WTC11 (cell line): ENCODE results near the gene STK16. TPM values are rescaled to one million over a fixed set of nuclear protein-coding genes. Genes with fewer than 3 reads are reported as not detected.

Source experiments
- ATAC-seq: fragments of 200-7000 bp; cut with Tn5 transposase; 2 replicates; pipeline ENCODE4 v1.10.0; 2021; ENCODE audit warnings: mild to moderate bottlenecking, moderate library complexity
- CTCF ChIA-PET: fragments of 300-600 bp; sonication (Branson Sonifier 250); formaldehyde crosslinking; loops from one replicate; lab custom pipeline; 2021; ENCODE audit warnings: antibody characterized with exemption; lab: Charles Lee
- POLR2A ChIA-PET: fragments of 350-600 bp; sonication (Branson Sonifier 250); formaldehyde crosslinking; loops from one replicate; lab custom pipeline; 2021; ENCODE audit warnings: antibody characterized with exemption; lab: Charles Lee
- DNase-seq: peaks from one replicate; pipeline ENCODE4 v3.0.0; 2021; ENCODE audit warnings: low spot score
- H3K27ac Mint-ChIP-seq: 2 replicates; pipeline ENCODE4 v1.8.0; 2021; ENCODE audit warnings: mixed read lengths
- H3K27me3 Mint-ChIP-seq: 2 replicates; pipeline ENCODE4 v1.8.0; 2021; ENCODE audit warnings: low read depth, mild to moderate bottlenecking, moderate library complexity, mixed read lengths
- H3K36me3 Mint-ChIP-seq: 2 replicates; pipeline ENCODE4 v1.8.0; 2021; ENCODE audit warnings: mixed read lengths
- H3K4me1 Mint-ChIP-seq: 2 replicates; pipeline ENCODE4 v1.8.0; 2022; ENCODE audit warnings: mixed read lengths
- H3K4me3 Mint-ChIP-seq: 2 replicates; pipeline ENCODE4 v1.8.0; 2021; ENCODE audit warnings: mild to moderate bottlenecking, moderate library complexity, mixed read lengths
- H3K9me3 Mint-ChIP-seq: 2 replicates; pipeline ENCODE4 v1.8.0; 2021; ENCODE audit warnings: mixed read lengths
- AR ChIP-seq: fragments of 250-450 bp; sonication (Bioruptor Pico); IDR thresholded peaks from 2 replicates; pipeline ENCODE4 v1.9.0; 2021; ENCODE audit warnings: mild to moderate bottlenecking
- CBFB ChIP-seq: sonication (generic); formaldehyde crosslinking; IDR thresholded peaks from 2 replicates; pipeline ENCODE4 v1.8.1; 2022; ENCODE audit warnings: mild to moderate bottlenecking, low read depth, missing genetic modification reagents
- E2F5 ChIP-seq: sonication (generic); formaldehyde crosslinking; IDR thresholded peaks from 2 replicates; pipeline ENCODE4 v1.8.1; 2022; ENCODE audit warnings: mild to moderate bottlenecking, moderate library complexity, missing genetic modification reagents
- ESRRA ChIP-seq: sonication (generic); formaldehyde crosslinking; IDR thresholded peaks from 2 replicates; pipeline ENCODE4 v1.8.1; 2022; ENCODE audit warnings: mild to moderate bottlenecking, missing genetic modification reagents, borderline replicate concordance
- FOXP1 ChIP-seq: sonication (generic); formaldehyde crosslinking; IDR thresholded peaks from 2 replicates; pipeline ENCODE4 v1.8.0; 2022; ENCODE audit warnings: missing genetic modification reagents, mild to moderate bottlenecking, moderate library complexity, borderline replicate concordance
- JAZF1 ChIP-seq: fragments of 250-450 bp; sonication (Bioruptor Pico); IDR thresholded peaks from 2 replicates; pipeline ENCODE4 v1.9.0; 2021; ENCODE audit warnings: moderate library complexity, mild to moderate bottlenecking, inconsistent platforms
- KAT7 ChIP-seq: sonication (generic); formaldehyde crosslinking; IDR thresholded peaks from 2 replicates; pipeline ENCODE4 v1.8.1; 2023; ENCODE audit warnings: missing genetic modification reagents, mild to moderate bottlenecking, borderline replicate concordance
- NR2C2 ChIP-seq: sonication (generic); formaldehyde crosslinking; IDR thresholded peaks from 2 replicates; pipeline ENCODE4 v1.8.0; 2022; ENCODE audit warnings: mild to moderate bottlenecking, missing genetic modification reagents
- OVOL2 ChIP-seq: fragments of 250-450 bp; sonication (Bioruptor Pico); IDR thresholded peaks from 2 replicates; pipeline ENCODE4 v1.9.0; 2021; ENCODE audit warnings: mild to moderate bottlenecking, borderline replicate concordance
- PREB ChIP-seq: sonication (generic); formaldehyde crosslinking; IDR thresholded peaks from 2 replicates; pipeline ENCODE4 v1.8.1; 2022; ENCODE audit warnings: mild to moderate bottlenecking, missing genetic modification reagents, moderate library complexity, borderline replicate concordance
- RELA ChIP-seq: sonication (generic); formaldehyde crosslinking; IDR thresholded peaks from 2 replicates; pipeline ENCODE4 v1.8.1; 2022; ENCODE audit warnings: missing genetic modification reagents, mild to moderate bottlenecking, borderline replicate concordance
- RORB ChIP-seq: fragments of 250-450 bp; sonication (Bioruptor Pico); IDR thresholded peaks from 2 replicates; pipeline ENCODE4 v1.9.0; 2021; ENCODE audit warnings: mild to moderate bottlenecking
- SMAD4 ChIP-seq: sonication (generic); formaldehyde crosslinking; IDR thresholded peaks from 2 replicates; pipeline ENCODE4 v1.8.0; 2022; ENCODE audit warnings: mild to moderate bottlenecking, missing genetic modification reagents
- SOX15 ChIP-seq: fragments of 250-450 bp; sonication (Bioruptor Pico); IDR thresholded peaks from 2 replicates; pipeline ENCODE4 v1.9.0; 2021; ENCODE audit warnings: mild to moderate bottlenecking
- SP1 ChIP-seq: sonication (generic); formaldehyde crosslinking; conservative IDR thresholded peaks from 2 replicates; pipeline ENCODE4 v1.8.1; 2022; ENCODE audit warnings: missing genetic modification reagents
- STAT6 ChIP-seq: sonication (generic); formaldehyde crosslinking; conservative IDR thresholded peaks from 2 replicates; pipeline ENCODE4 v1.8.1; 2023; ENCODE audit warnings: mild to moderate bottlenecking, low read depth, missing genetic modification reagents, moderate library complexity
- TEAD4 ChIP-seq: sonication (generic); formaldehyde crosslinking; IDR thresholded peaks from 2 replicates; pipeline ENCODE4 v1.8.0; 2022; ENCODE audit warnings: mild to moderate bottlenecking, missing genetic modification reagents
- ZNF396 ChIP-seq: fragments of 250-450 bp; sonication (Bioruptor Pico); IDR thresholded peaks from 2 replicates; pipeline ENCODE4 v1.8.0; 2021; ENCODE audit warnings: mild to moderate bottlenecking, moderate library complexity, borderline replicate concordance
- ZNF671 ChIP-seq: fragments of 250-450 bp; sonication (Bioruptor Pico); IDR thresholded peaks from 2 replicates; pipeline ENCODE4 v1.8.0; 2021; ENCODE audit warnings: mild to moderate bottlenecking
- total RNA-seq: library from RNA; stranded (reverse); gene quantifications from 3 replicates; pipeline ENCODE4 v1.2.3, GENCODE V29; 2021

STK16 gene
- total RNA-seq, 1 experiment from 2014 or later, result 27.5 TPM

GRCh38 chr2:219225350-219225749 is 19.9 kb upstream of the STK16 start (continued):
- no peak for TF ChIP-seq STAT6 (CRISPR knock-in tag)
- no peak for TF ChIP-seq ZNF396 (CRISPR knock-in tag)
- TF ChIP-seq NR2C2, result no peak
- no peak for TF ChIP-seq SP1 (CRISPR knock-in tag)
- no peak for TF ChIP-seq TEAD4 (CRISPR knock-in tag)
- TF ChIP-seq CBFB, result no peak

GRCh38 chr2:219228041-219228910 is 17.0 kb upstream of the STK16 start:
- Mint-ChIP-seq H3K27ac (no peak overlapping the region), H3K27me3 (no peaks in the 10 kb centered on the region), H3K9me3 (no peaks in the 10 kb centered on the region), H3K36me3 (peaks cover 47% of the 10 kb centered on the region), H3K4me3 (peak overlapping the region; percentile 69), H3K4me1 (peaks cover 12% of the 10 kb centered on the region)
- ATAC-seq (no peak), DNase-seq (no peak)
- ChIA-PET CTCF (interaction anchor here (1.2 to 2.4 kb wide), 4 partner anchors 10 to 67 kb away, joined by 4 to 21 read pairs (median 7); partner anchors contain the start of gene ABCB6), POLR2A (interaction anchor here (0.5 to 2.4 kb wide), 4 partner anchors 10 to 25 kb away, joined by 3 to 18 read pairs (median 9); partner anchors contain the start of genes ABCB6, GLB1L, STK16 and TUBA4B)
- no peak for TF ChIP-seq JAZF1 (CRISPR knock-in tag)
- no peak for TF ChIP-seq AR (CRISPR knock-in tag)
- TF ChIP-seq FOXP1 (CRISPR knock-in tag), result no peak
- no peak for TF ChIP-seq SOX15 (CRISPR knock-in tag)
- TF ChIP-seq ESRRA (CRISPR knock-in tag), result no peak

GRCh38 chr2:219228911-219229304 is 16.4 kb upstream of the STK16 start:
- Mint-ChIP-seq H3K36me3 (peaks cover 47% of the 10 kb centered on the region), H3K4me3 (peak overlapping the region; percentile 69), H3K9me3 (no peaks in the 10 kb centered on the region), H3K27ac (no peak overlapping the region), H3K27me3 (no peaks in the 10 kb centered on the region), H3K4me1 (peaks cover 12% of the 10 kb centered on the region)
- ChIA-PET CTCF (interaction anchor here (1.2 to 2.4 kb wide), 4 partner anchors 11 to 66 kb away, joined by 4 to 21 read pairs (median 7); partner anchors contain the start of gene ABCB6), POLR2A (interaction anchor here (0.6 to 2.4 kb wide), 4 partner anchors 10 to 66 kb away, joined by 3 to 18 read pairs (median 10); partner anchors contain the start of genes ABCB6, GLB1L and STK16)
- ATAC-seq (peak; percentile 1; the same call in 1 of the 2 replicates), DNase-seq (no peak)
- TF ChIP-seq NR2C2 (no peak), KAT7 (no peak), SMAD4 (CRISPR knock-in tag) (no peak), E2F5 (CRISPR knock-in tag) (no peak), RORB (CRISPR knock-in tag) (no peak), RELA (no peak), OVOL2 (CRISPR knock-in tag) (no peak), ZNF671 (CRISPR knock-in tag) (no peak), PREB (CRISPR knock-in tag) (no peak), STAT6 (CRISPR knock-in tag) (no peak)
